DMS 273 treated with DMSO at 0.1 percent for 48 hours (cell line): Measurements from ENCODE around the gene ADAMTS14.
A peak's percentile ranks its signal among the peaks of the same experiment; 100 is the strongest.

ENCODE experiments used
- DNase-seq: peaks from one replicate; lab custom pipeline; 2025; lab: John Stamatoyannopoulos, UW

Gene ADAMTS14

GRCh38 chr10:70729763-70730357 is 57.6 kb downstream of the ADAMTS14 start:
- DNase-seq = peak; percentile 83

GRCh38 chr10:70730955-70731354 is 58.6 kb downstream of the ADAMTS14 start:
- DNase-seq = no peak

GRCh38 chr10:70732569-70732968 is 60.3 kb downstream of the ADAMTS14 start:
- DNase-seq = no peak

GRCh38 chr10:70733051-70733450 is 60.7 kb downstream of the ADAMTS14 start:
- no peak for DNase-seq

GRCh38 chr10:70735161-70735560 is 62.9 kb downstream of the ADAMTS14 start:
- DNase-seq = no peak

DNA sequence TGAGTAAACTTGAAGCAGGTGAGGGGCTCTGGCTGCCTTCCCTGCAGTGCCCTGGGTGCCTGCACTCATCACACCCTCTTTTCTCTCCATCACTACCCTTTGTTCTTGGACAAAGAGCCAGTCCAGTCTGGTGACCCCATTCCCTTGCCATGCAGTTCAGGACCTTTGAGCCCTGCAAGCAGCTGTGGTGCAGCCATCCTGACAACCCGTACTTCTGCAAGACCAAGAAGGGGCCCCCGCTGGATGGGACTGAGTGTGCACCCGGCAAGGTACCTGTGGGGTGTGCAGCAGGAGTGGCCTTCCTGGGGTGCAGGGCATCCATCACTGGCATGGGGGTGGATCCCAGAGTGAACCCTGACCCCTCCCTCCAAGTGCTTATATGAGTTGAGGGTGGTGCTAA is 64.2 kb downstream of the ADAMTS14 start:
- DNase-seq = no peak

DNA sequence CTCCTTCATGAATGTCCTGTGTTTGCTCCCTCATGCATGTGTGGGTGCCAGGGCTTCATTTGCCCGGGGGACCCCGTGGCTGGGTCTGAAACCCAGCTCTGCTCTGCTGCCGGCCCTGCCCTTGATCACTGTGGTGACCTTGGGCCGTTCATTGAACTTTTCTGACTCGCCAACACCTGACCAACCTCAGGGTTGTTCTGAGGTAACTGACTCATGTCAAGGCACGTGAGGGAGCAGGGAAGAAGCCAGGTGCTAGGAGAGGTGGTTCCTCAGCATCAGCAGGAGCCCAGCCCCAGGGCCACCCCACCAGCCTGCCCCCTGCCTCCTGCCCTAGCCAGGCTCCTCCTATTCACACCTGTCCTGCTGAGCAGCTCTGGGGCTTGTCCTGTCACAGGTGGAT is 64.9 kb downstream of the ADAMTS14 start:
- no peak for DNase-seq

GRCh38 chr10:70738006-70738760 is 65.9 kb downstream of the ADAMTS14 start:
- DNase-seq = no peak

GRCh38 chr10:70738761-70739121 is 66.4 kb downstream of the ADAMTS14 start:
- no peak for DNase-seq

DNA sequence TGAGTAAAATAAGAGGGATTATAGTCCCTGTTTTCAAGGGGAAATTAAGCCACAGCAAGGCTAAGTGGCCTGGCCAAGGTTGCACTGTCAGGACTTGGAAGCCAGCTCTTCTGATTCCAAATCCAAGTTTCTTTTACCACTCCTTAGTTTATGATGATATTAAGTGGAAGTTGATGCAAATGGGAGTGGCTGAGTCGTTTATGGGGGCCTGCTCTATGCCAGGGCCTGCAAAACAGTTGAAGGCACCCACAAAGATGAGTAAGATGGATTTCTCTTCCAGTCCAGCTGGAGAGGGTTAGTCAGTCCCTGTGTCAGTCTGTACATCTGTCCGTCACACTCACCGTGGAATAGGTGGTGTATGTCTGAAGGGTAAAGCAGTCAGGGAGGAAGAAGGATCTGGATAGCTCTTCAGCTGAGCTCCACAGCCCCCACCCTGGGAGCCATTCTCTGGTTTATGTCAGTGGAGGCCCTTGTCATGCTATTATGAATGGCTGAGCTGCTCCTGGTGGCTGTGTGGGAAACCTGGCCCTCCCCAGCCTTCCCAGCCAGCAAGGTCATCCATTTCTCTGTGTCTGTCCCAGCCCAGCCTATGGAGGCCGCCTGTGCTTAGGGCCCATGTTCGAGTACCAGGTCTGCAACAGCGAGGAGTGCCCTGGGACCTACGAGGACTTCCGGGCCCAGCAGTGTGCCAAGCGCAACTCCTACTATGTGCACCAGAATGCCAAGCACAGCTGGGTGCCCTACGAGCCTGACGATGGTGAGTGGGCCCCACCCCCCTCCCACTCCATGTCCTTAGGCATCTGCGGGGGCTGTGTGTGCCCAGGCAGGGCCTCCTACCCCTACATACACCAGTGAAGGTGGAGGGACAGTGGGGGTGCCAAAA is 68.3 kb downstream of the ADAMTS14 start:
- DNase-seq = no peak

DNA sequence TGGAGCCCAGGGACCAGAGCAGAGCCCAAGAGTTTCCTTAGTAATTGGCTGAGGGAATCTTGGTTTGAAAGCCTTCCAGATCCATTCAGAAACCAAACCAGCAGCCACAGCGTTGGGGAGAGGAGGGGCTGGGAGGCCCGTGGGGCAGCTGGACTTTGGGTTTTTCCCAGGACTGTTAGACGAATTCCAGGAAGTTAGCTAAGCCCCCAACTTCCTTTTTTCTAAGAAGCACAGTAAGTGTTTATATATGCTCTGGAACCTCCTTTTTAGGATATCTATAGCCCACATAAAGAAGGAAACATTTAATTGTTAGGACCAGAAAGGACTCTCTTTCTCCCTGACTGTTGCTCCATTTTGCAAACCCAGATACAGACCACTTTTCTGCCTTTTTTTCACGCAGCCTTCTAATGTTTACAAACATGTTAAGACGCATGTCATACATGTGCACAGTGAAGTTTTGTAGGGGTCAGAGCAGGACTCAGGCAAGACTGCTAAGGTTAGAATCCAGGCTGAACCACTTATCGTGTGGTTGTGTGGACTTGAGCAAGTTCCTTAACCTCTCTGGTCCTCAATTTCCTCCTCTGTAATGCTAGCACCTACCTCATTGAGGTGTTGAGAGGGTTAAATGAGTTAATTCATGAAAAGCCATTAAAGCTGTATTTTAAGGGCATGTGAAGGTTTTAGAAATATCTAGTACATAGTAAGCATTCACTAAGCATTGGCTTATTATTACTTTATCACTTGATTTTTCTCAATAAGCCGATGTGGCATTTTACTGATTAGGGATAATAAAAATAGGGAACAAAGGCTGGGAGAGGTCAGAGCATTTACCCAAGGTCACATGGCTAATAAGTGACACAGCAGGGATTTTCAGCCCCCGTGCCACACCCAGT is 70.5 kb downstream of the ADAMTS14 start:
- no peak for DNase-seq

DNA sequence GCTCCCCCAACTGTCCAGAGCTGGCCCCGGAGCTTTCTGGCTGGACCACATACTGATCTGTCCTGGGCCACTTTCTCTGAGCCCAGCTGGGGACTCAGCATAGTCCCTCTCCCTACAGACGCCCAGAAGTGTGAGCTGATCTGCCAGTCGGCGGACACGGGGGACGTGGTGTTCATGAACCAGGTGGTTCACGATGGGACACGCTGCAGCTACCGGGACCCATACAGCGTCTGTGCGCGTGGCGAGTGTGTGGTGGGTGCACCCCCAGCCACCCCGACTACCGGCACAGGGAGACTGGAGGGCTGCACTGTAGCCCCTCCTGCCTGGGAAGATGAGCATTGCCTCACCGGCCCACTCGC is 71.1 kb downstream of the ADAMTS14 start:
- no peak for DNase-seq

GRCh38 chr10:70743879-70744278 is 71.6 kb downstream of the ADAMTS14 start:
- DNase-seq = no peak

- DNase-seq = no peak
Observed at GRCh38 chr10:70744617-70745143, 72.4 kb downstream of the ADAMTS14 start.

GRCh38 chr10:70745555-70745954 is 73.2 kb downstream of the ADAMTS14 start:
- no peak for DNase-seq

- DNase-seq = no peak
Observed at GRCh38 chr10:70747192-70747965, 75.1 kb downstream of the ADAMTS14 start.

DNA sequence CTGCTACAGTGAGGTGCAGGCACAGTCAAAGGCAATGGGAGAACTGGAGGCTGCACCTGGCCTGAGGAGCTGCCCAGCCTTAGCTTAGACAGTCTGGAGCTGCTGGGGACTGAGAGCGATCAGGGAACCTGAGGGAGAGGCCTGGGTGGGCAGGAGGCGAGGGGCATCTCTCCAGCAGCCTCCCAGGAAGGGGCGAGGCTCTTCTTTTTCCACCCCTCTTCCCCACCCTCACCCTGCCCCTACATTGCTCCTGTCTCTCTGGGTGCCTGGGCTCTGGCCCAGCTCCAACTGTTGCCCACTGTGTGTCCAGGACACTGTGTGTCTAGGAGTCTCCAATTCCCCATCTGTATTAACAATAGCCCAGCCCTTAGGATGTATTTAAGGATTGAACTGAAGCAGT is 76.0 kb downstream of the ADAMTS14 start:
- no peak for DNase-seq

DNA sequence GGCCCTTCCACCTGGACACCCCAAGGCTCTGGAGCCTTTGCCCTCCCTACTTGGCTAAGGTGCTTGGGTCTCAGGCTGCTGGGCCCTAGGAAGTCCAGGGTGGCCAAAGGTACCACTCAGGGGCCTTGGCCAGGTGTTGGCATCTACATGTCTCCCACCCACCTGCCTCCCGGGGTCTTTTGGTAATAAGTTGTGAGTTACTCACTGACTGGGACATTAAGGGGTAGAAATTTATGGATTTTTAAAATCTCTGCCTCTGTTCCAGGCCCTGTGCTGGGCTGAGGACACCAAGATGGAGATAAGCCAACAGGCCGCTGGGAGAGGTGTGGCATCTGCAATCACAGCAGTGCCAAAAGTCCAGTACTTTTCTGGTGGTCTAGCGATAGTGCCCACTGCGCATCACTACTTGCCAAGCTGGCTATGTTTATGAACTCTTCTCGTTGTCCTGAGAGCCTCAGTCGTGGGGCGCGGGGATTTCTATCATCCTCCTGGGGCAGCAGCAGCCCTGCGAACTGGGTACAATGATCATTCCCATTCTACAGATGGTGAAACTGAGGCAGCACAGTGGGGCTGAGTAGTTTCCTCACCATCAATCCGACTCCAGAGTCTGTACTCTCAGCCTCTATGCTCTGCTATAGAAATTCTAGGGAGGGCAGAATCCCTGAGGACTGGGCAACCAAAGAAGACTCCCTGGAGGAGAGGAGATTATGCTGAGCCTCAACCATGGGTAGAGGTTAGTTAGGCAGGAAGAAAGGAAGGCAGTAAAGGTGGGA is 76.7 kb downstream of the ADAMTS14 start:
- no peak for DNase-seq

DNA sequence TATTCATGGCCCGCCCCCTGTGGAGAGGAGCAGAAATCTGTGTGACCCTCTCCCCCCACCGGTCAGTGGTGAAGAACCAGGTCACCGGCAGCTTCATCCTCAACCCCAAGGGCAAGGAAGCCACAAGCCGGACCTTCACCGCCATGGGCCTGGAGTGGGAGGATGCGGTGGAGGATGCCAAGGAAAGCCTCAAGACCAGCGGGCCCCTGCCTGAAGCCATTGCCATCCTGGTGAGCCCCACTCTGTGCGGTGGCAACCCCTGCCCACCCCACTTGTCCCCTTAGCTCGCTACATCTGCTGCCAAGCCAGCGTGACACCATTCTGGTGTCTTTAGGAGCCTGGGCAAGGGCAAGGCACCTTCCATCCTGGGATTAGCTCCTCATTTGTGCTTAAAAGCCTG is 77.5 kb downstream of the ADAMTS14 start:
- no peak for DNase-seq

DNA sequence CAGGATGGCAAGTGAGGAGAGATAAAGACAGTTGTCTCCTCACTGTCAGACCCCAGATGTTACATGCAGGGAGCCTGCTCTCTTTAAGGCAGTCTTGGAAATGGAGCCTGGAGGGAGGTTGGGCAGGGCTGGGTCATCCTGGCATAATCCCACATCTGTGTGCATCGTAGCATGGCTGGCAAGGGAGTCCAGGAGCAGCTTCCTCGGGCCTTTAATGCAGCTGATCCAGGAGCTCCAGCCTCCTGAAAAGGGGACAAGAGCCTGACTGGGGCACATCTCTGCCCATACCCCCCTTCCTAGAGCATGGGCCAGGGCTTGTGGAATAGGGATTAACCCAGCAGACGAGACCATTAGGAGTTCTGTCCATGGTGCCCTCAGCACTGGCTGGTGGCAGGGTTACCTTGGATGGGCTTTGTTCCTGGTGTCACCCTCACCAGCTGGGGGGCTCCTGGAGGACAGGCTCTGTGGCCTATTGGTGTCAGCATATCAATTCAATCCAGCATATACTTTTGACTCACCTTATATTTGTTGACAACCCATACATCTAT is 77.9 kb downstream of the ADAMTS14 start:
- DNase-seq = no peak
